HG02588 (cell line): Measurements from ENCODE around the gene RFFL.
"Not testable (repeated sequence)": the region's sequence is repeated elsewhere in the genome, so short reads cannot be mapped to it uniquely, and the experiment has no call there.

ENCODE experiments used
- ATAC-seq: cut with Tn5 transposase; IDR thresholded peaks from one replicate; pipeline ENCODE4 v1.9.1; 2021; ENCODE audit warnings: mild to moderate bottlenecking, moderate library complexity; ENCODE audit not compliant: unreplicated experiment

Gene RFFL

DNA sequence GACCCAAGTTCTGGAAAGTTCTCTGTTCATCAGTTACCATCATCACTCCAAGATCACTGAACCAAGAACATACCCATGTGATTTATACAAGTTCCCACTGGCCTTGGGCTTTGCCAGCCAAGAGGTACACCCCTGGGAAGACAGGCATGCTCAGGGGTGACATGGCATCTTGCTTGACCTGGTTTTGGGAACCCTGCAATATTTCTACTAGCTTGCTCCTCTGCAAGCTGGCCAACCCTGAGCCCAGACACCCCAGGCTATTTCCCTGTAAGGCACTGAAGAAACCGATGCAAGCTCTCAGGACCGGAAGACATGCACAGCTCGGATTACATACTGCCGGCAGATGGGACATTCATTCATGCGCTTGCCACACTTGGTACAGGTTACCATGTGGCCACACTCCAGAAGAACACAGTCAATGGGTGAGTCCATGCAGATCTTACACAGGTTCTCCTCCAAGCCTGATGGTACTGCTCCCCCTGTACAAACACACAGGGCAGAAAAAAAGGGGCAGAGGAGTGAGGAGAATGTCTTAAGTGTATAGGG, 51.8 kb downstream of the RFFL start:
- ATAC-seq, result no peak

DNA sequence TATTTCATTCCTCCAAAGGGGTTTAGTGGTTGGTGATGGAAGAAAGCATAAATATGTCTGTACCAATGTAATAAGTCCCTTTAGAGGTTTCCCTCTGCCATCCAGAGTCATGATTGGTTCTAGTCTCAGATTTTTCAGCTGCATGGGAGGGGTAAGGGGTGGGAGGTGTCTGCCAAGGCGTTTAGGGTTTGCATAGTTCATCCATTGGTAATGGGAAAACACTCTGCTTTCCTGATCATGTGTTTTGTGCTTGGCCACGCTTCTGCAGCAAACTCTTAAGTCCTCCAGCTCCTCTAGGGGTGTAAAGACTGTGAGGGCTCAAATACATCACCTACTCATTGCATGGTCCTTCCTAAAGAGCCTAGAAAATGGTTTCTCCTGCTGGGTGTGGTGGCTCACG, 53.4 kb downstream of the RFFL start:
- no peak for ATAC-seq

DNA sequence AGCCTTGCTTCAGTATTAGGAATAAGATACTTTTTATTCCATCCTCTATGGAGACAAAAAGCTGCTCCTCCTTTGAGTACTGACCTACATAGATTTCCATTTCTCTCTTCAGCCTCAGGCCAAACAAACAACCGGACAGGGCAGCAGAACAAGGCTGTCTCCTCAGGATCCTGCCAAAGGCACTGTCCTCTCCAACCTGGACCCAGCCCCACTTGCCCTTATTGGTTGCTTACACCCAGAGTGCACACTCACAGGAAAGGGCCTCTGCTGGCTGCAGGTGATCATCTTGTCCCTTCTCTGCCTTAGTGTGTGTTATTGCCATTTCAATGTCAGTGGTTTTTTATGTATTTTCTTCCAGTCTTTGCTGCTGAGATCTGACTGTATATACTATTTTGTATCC, 56.5 kb downstream of the RFFL start:
- ATAC-seq, result no peak

DNA sequence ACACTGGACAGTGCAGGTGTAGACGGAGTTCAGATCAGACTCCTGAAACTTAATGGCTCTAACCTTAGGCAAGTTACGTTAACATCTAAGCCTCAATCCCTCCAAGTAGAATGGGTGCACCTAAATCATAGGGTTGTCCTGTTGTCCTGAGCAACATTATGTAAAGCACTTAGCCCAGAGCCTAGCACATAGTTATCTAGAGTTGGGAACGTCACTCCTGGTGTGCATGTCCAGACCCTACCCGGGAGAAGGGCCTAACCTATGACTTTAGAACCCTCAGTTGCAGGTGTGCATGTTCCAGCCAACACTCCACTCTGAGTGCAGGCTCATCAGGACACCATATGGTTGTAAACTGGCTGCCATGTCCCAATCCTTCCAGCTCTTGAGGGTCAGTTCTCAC, 57.2 kb downstream of the RFFL start:
- ATAC-seq, result no peak

DNA sequence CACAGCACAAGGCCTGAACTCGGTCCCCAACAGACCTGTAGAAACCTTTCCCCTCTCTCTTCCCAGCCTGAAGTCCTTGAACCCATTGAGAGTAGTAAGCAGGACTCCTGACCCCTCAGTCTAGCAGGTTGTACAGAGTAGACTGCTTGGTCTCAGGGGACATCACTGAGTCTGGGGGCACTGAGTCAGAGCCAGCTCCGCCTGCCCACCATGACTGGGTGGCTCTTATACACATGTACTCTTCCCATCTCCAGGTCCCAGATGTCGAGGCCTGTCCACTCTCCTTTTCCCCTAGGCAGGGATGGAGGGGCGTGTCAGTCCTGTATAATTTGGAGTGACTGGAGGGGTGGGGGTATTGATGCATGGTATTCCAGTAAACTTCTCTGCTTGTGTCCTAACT, 59.7 kb downstream of the RFFL start:
- ATAC-seq, result no peak

DNA sequence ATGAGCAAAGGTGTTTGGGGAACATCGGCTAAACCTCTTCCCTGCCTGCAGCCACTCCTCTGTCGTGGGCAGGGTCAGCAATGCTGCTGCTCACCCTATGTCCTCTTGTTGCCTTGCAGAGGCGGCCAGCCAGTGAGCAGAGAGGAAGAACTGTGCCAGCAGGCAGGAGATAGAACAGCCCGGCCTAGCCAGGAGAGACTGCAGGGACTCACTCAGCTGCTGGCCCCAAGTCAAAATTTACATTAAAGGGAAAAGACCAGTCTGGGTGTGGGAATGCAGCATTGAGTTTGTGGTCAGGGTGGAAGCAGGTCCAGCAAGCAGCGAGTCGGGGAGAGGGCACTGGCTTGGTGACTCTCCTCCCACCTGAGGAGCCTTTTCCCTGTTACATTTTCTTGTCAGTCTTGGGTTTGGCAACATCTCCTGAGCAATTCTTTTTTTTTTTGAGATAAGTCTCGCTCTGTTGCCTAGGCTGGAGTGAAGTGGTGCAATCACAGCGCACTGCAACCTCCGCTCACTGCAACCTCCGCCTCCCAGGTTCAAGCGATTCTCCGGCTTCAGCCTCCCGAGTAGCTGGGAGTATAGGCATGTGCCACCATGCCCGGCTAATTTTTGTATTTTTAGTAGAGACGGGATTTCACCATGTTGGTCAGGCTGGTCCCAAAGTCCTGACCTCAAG, 60.5 kb downstream of the RFFL start:
- no peak for ATAC-seq

DNA sequence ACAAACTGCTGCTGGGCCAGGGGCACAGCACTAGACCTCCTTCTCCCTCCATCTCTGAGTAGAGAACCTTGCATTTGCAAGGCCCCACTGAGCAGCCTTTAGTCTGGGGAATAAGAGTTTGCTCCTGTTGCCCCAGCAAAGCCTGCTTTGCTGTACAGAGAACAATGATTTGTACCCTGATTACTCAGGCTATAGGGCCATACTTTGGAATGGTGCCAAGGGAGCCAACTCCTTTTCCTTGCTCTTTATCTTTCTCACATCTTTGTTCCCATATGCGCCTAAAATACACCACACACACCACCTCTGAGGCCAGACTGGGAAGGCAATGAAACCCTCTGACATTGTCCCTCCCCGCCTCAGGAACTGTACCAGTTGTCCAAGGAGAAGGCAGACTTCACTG, 62.0 kb downstream of the RFFL start:
- ATAC-seq, result no peak

DNA sequence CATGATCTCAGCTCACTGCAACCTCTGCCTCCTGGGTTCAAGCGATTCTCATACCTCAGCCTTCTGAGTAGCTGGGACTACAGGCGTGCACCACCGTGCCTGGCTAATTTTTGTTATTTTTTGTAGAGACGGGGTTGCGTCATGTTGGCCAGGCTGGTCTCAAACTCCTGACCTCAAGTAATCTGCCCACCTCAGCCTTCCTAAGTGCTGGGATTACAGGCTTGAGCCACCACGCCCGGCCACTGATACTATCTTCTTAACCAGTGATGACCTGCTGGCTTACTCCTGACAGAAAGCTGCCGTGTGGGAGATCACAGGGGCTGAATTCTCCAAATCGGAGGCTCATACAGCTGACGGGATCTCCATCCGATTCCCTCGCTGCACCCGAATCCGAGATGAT, 62.5 kb downstream of the RFFL start:
- ATAC-seq, result not testable (repeated sequence)

DNA sequence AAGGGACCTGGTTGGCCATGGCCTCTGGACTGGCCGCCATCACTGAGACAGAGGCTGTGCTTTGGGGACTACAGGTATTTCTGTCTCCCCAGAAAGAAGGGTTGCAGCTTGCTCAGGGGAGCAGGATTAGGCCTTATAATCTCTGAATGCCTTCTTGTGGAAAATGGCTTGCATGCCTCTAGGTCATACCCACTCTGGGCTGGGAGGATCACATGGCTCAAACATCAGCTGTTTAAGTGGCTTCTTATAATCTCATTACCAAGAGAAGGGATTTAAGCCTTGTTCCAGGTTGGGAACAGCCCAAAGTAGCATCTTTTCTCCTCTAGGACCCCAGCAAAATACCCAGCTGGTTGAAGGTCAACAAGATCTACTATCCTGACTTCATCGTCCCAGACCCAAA, 64.1 kb downstream of the RFFL start:
- ATAC-seq, result no peak

DNA sequence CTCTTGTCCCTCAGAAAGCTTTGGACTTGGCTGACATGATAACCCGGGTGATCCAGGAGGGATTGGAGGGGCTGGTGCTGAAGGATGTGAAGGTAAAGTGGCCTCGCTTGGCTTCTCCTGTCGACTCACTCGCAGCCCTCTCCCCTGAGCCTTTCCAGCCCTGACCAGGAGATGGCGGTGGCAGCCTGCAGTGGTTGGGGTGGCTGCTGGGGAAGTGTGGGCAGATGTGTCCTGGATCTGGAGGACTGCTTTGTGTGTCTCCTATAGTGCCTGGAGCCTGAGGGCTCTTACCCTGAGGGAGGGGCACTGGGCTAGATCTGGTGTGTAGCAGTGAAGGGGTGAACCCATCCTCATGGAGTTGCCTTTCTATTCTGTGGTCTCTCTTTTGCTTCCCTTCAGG, 65.3 kb downstream of the RFFL start:
- ATAC-seq, result no peak

DNA sequence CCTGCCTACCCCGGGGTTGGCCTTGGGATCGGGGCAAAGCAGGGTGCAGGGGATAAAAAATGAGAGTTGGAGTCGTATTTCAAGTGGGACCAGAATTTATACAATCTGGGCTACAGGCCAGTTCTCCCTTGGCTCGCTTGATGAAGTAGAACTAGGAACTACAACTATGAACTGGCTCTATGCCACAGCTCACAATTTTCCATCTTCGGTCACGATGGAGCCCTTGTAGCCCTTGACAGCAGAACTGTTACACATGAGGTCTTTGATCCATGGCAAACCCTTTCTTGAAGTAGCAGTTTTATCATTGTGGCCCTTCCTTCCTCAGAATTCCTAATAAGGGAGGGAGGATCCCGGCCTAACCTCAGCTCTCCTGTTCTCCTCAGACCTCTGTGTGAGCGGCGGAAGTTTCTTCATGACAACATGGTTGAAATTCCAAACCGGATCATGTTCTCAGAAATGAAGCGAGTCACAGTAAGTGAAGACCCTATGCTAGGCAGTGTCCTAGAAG, 66.1 kb downstream of the RFFL start:
- no peak for ATAC-seq

DNA sequence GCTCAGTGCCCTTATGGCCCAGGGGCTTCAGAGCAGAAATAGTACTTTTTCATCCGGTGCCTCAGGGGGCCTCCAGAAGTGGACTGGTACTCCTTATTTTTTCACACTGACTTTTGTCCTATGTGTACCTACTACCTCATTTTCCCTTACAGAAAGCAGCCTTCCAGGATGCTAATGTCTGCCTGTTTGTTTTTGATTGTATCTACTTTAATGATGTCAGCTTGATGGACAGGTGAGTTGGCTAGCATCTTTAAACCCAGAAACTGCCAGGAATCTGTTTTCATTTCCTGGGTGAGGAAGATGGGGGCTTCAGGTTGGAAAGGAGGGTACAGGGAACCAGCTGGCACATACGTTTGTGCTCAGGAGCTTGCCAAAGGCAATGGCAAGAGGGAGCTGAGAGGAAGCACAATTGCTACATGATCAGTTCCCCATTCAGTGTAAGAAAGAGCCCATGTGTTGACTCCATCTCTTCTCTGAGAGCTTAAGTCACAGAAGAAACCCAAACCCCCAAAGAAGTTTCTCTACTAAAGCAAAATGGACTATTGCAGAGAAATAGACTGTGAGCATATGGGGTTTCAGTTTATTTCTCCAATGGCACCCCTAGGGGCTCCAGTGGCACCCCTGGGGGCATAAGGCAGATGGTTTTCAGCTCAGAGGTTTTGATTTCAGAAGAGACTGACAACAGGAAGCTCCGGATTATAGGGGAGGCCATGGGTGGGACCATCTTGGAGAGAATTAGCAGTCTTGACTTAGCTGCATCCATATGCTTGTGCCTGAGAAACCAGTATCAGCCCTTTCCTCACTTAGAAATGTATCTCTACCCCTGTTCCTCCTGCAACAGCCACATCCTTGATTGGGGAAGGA, 66.9 kb downstream of the RFFL start:
- no peak for ATAC-seq

DNA sequence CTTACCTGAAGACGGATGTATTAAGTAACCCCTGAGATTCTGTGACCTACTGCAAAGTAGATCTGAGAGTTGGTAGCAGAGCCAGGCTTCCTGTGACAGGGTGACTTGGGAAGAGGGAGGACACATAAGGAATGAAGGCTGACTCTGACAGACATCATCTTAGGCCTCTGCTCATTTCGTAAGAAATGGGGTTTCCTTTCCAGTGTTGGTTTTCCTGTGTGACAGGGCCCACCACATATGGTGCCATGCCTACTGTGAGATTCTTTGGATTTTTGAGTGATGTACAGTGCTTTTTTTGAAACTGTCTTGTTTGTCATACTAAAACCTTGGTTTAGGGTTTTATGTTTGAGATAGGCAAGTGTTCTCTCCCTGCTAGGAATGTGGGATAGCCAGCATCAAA, 70.5 kb downstream of the RFFL start:
- no peak for ATAC-seq

DNA sequence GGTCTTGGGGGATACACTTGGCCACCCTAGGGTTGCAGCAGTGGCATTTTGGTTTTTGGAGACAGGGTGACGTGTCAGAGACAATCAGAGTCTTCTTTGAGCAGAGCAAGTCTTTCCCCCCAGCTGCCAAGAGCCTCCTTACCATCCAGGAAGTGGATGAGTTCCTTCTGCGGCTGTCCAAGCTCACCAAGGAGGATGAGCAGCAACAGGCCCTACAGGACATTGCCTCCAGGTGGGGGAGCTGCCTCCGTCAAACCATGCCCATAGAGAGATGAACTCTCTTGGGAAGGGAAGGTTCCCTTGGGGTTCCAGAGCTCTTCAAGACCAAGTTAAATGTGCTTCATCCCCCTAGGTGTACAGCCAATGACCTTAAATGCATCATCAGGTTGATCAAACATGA, 71.9 kb downstream of the RFFL start:
- ATAC-seq, result no peak

DNA sequence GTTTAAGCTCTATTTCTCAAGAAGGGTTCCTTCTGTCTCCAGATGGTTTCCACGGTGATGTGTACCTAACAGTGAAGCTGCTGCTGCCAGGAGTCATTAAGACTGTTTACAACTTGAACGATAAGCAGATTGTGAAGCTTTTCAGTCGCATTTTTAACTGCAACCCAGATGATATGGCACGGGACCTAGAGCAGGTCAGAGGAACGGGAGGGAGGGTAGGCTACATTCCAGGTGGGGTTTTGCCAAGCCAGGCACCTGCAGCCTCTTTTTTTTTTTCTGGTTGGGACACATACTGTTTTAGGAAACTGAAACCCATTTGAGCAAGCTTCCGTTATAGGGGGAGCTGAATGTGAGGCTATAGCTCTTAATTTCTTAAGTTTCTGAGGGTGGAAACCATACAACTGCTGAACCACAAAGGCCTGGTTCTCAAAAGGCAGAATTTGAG, 72.6 kb downstream of the RFFL start:
- ATAC-seq, result no peak

DNA sequence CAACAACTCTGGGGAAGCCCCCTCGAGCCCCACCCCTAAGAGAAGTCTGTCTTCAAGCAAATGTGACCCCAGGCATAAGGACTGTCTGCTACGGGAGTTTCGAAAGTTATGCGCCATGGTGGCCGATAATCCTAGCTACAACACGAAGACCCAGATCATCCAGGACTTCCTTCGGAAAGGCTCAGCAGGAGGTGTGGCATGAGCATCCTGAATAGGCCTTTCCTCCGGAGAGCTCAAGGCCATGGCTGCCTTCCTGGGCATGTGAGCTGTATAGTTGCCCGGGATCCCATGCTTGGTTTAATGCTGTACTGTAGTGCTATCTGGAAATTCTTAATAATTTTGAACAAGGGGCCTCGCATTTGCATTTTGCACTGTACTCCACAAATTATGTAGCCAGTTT, 74.0 kb downstream of the RFFL start:
- no peak for ATAC-seq

DNA sequence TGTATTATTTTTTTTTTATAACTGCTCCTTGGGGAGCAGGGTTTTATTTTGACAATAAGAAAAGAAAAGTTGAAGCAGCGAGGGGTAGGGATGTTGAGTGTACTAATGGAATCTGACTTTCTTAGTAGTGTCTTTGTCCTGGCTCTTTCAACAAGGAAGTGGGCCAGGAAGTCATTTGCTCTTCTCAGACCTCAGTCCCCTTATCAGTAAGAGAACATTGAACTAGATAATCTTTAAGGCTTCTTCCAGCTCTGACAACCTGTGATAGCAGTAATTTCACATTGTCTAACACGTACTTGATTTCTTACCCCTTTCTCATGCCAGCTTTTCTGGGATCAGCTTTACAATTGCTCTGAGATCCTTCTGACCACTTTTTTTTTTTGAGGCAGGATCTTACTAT, 74.9 kb downstream of the RFFL start:
- no peak for ATAC-seq

DNA sequence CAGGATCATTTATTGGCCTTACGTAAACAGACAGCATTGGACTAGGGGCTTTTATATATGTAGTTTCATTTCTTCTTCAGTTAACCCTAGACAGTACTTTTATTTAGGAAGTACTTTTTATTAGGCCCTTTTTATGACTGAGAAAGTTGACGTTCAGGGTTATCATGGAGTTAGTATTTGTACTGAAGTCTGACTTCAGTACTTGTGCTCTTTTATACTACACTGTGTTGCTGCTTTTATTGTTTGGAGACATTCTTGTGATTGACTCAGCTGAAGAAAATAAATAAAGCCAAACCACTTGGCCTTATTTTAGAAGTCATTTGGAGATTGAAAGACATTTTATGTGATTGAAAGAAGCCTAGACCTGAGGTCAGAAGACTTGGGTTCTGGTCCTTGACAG, 76.3 kb downstream of the RFFL start:
- no peak for ATAC-seq

DNA sequence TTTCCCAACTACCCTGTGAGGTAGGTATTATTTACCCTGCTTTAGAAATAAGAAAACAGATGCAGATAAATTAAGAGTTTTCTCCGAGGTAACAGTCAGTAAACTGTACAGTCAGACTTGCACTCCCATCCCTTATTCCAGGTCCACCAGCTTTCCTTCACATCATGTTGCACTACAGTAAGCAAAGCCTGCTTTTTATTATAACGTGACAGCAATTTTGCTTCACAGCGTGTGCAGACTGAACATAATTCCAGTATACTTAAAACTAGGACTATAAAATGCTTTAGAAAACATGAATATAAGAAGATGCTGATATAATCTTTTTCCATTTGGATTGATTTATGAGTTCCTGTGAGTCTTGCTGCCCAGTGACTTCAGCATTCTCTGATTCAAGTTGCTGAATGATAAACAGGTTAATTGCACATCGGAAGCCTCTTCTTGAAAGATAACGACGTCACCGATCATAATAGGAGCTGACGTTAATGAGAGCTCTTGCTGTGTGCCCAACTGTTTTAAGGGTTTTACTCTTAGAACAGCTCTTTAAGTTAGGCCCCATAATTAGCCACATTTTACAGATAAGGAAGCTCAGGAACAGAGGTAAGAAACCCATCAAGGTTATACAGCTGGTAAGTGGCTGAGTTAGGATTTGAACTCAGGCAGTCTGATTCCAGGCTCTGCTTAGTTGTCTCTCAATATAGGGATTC, 81.8 kb downstream of the RFFL start:
- ATAC-seq, result no peak

DNA sequence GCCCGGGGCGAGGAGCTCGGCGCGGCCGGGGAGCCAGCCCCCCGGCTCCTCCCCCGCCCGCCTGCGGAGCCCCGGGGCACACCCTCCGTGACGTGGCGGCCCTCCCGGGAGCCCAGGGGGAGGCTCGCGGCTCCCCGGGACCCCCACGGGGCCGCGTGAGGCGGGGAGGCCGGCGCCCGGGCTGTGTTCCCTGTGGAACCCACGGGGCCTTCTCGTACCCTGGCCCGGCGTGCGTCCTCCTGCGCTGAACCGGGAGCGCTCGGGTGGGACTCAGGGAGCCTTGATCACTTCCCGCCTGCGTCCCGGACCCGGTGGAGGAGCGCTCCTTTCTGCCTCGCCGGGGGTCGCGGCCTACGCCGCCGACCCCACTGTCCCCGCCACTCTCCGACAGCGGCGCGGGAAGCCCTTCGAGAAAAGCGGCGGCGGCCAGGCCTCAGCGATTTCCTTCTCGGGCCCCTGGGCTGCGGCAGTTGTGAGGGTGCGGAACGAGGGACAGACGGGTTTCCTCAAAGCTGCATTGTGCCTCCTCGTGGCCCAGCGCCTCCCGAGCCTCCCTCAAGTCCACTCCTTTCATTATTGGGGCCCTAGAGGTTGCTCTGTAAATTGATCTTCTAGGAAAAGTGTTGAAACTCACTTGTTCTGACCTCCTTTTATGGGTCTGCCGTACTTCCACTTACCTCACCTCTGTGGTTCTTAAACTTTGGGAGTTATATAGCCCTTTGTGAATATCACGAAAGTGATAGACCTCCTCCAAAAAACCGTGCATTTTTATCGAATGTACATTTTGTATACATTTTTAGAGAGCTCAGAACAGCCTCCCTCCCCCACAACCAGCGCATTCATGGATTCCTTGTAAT, 82.6 kb downstream of the RFFL start:
- ATAC-seq, result peak; percentile 77

DNA sequence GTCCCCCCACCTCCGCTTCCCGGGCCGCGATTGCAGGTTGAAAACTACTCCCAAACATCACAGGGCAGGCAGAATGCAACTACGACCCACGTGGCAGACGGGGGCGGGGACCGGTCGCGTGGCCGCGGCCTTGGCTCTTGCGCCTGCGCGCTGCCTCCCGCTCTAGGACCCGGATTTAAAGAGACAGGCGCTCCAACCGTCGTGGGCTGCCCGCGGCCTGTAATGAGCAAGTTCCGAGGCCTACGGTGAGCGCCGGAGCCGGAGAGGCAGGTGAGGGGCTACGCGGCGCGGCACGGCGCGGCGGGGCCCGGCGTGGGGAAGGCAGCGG, 83.2 kb downstream of the RFFL start, which contains the start of gene LIG3:
Gene LIG3 (plus strand): TSS at position 160 of the 328 bp plus-strand sequence. CDS start 2,494 bp downstream, outside the sequence.
- peak; percentile 88 for ATAC-seq
